Endothelial cell of umbilical vein (primary cell): ENCODE measurements around the gene SRPK2. TPM values are rescaled to one million over a fixed set of nuclear protein-coding genes. Genes with fewer than 3 reads are reported as not detected.

ENCODE experiments used
- BruUV-seq: library from RNA; stranded (reverse); fragments of 400-500 nt; replicated peaks from 2 replicates; lab custom pipeline; 2021; lab: Mats Ljungman, UMichigan
- CTCF ChIA-PET: fragments of 300-600, 350-600 bp; sonication (Branson Sonifier 250); formaldehyde crosslinking; loops from one replicate; lab custom pipeline; 2021; ENCODE audit warnings: antibody characterized with exemption, inconsistent platforms; lab: Charles Lee
- POLR2A ChIA-PET: fragments of 300-600, 350-600 bp; sonication (Branson Sonifier 250); formaldehyde crosslinking; loops from one replicate; lab custom pipeline; 2021; ENCODE audit warnings: antibody characterized with exemption, inconsistent platforms; lab: Charles Lee
- DNase-seq: peaks from one replicate; pipeline ENCODE4 v3.0.0-alpha.2; 2011; ENCODE audit warnings: low read depth, low spot score
- FAIRE-seq: peaks from 2 replicates; lab custom pipeline; 2011; peaks lifted over from hg19 to GRCh38; lab: Jason Lieb, UNC
- H2AFZ ChIP-seq: 2 replicates; pipeline ENCODE4 v1.6.0; 2012; ENCODE audit warnings: low read depth, low read length, control low read depth, inconsistent platforms
- H3K27ac ChIP-seq: 2 replicates; pipeline ENCODE4 v1.5.1; 2011; ENCODE audit warnings: low read depth, mild to moderate bottlenecking, control low read depth, low read length, moderate library complexity; ENCODE audit not compliant: insufficient read depth
- H3K27me3 ChIP-seq, 2 experiments: 2 replicates each; pipeline versions ENCODE4 v1.6.0 to v1.6.1; 2011; ENCODE audit warnings: low read length in 2 of 2, mixed read lengths in 1 of 2; ENCODE audit not compliant: control insufficient read depth in 2 of 2, insufficient read depth in 2 of 2
- H3K36me3 ChIP-seq, 2 experiments: 2 replicates in 1 of 2; 3 replicates in 1 of 2; pipeline ENCODE4 v1.5.1; 2011; ENCODE audit warnings: low read length in 2 of 2, mild to moderate bottlenecking in 1 of 2, moderate library complexity in 1 of 2; ENCODE audit not compliant: control insufficient read depth in 2 of 2, insufficient read depth in 2 of 2; ENCODE audit errors: extremely low read depth in 1 of 2
- H3K4me1 ChIP-seq: 3 replicates; pipeline ENCODE4 v1.5.1; 2011; ENCODE audit warnings: mild to moderate bottlenecking, low read length; ENCODE audit not compliant: control insufficient read depth, insufficient read depth; ENCODE audit errors: extremely low read depth
- H3K4me2 ChIP-seq: 2 replicates; pipeline ENCODE4 v1.6.1; 2011; ENCODE audit warnings: low read length, control low read depth, mixed read lengths; ENCODE audit not compliant: insufficient read depth
- H3K4me3 ChIP-seq, 3 experiments: fragments of 200-600 bp in 1 of 3; sonication (generic), shearing (Covaris generic) in 1 of 3; replicated peaks in 1 of 3; 2 replicates each; pipeline ENCODE4 v1.5.1; 2011 to 2016; ENCODE audit warnings: control low read depth in 3 of 3, low read length in 3 of 3, mild to moderate bottlenecking in 2 of 3, inconsistent platforms in 1 of 3, low read depth in 1 of 3, moderate library complexity in 1 of 3; ENCODE audit not compliant: insufficient read depth in 1 of 3
- H3K79me2 ChIP-seq: 2 replicates; pipeline ENCODE4 v1.6.0; 2012; ENCODE audit warnings: low read length, inconsistent platforms; ENCODE audit not compliant: control insufficient read depth, insufficient read depth
- H3K9ac ChIP-seq: replicated peaks from 2 replicates; pipeline ENCODE3; 2011; ENCODE audit warnings: low read length, control low read depth; ENCODE audit not compliant: insufficient read depth; ENCODE audit errors: extremely low read depth
- H3K9me1 ChIP-seq: replicated peaks from 3 replicates; pipeline ENCODE4 v1.6.0; 2011; ENCODE audit warnings: mild to moderate bottlenecking, low read length; ENCODE audit not compliant: control insufficient read depth, insufficient read depth; ENCODE audit errors: extremely low read depth
- H3K9me3 ChIP-seq: replicated peaks from 2 replicates; pipeline ENCODE4 v1.5.1; 2012; ENCODE audit warnings: low read length, inconsistent platforms; ENCODE audit not compliant: control insufficient read depth, insufficient read depth
- H4K20me1 ChIP-seq: replicated peaks from 2 replicates; pipeline ENCODE3; 2011; ENCODE audit warnings: mild to moderate bottlenecking, low read length; ENCODE audit not compliant: control insufficient read depth, insufficient read depth; ENCODE audit errors: extremely low read depth
- CTCF ChIP-seq, 2 donors: IDR thresholded peaks; 1 replicate in 1 of 2; 2 replicates in 1 of 2; pipeline ENCODE4 v1.5.1; 2011; ENCODE audit warnings: low read length in 2 of 2, mild to moderate bottlenecking in 2 of 2, moderate library complexity in 2 of 2, control low read depth in 1 of 2, inconsistent platforms in 1 of 2, low read depth in 1 of 2; ENCODE audit not compliant: insufficient read depth in 1 of 2; ENCODE audit errors: extremely low read depth in 1 of 2
- EZH2 ChIP-seq: IDR thresholded peaks from 2 replicates; pipeline ENCODE4 v1.6.1; 2012; ENCODE audit warnings: borderline replicate concordance, low read depth, mild to moderate bottlenecking, moderate library complexity, low read length, inconsistent platforms; ENCODE audit not compliant: severe bottlenecking
- FOS ChIP-seq: IDR thresholded peaks from 2 replicates; pipeline ENCODE4 v1.6.1; 2011; ENCODE audit warnings: mild to moderate bottlenecking, low read length, moderate library complexity, borderline replicate concordance; ENCODE audit not compliant: insufficient read depth
- GATA2 ChIP-seq: IDR thresholded peaks from 2 replicates; pipeline ENCODE4 v1.7.0; 2011; ENCODE audit warnings: low read depth, mild to moderate bottlenecking, moderate library complexity, mixed read lengths, low read length; ENCODE audit not compliant: insufficient read length, insufficient read depth
- JUN ChIP-seq: IDR thresholded peaks from 2 replicates; pipeline ENCODE4 v1.6.1; 2011; ENCODE audit warnings: borderline replicate concordance, low read depth; ENCODE audit not compliant: insufficient read length, insufficient read depth
- MAX ChIP-seq: IDR thresholded peaks from 2 replicates; pipeline ENCODE4 v1.6.1; 2011; ENCODE audit not compliant: insufficient read depth, insufficient read length
- MYC ChIP-seq: IDR thresholded peaks from one replicate; pipeline ENCODE4 v1.6.1; 2011; ENCODE audit warnings: mild to moderate bottlenecking, low read depth, low read length
- POLR2A ChIP-seq: IDR thresholded peaks from 2 replicates; pipeline ENCODE4 v1.6.1; 2012; ENCODE audit warnings: low read depth, mild to moderate bottlenecking, control low read depth, low read length
- POLR2AphosphoS5 ChIP-seq: IDR thresholded peaks from 2 replicates; pipeline ENCODE4 v1.6.1; 2012; ENCODE audit warnings: low read depth, mild to moderate bottlenecking, control low read depth, low read length, moderate library complexity; ENCODE audit not compliant: insufficient read depth
- dilution Hi-C: fragments of 300-500 bp; cut with MboI; formaldehyde crosslinking; loops from one replicate; pipeline ENCODE4 v1.15.0; 2019; ENCODE audit warnings: low sequenced_read_pairs; ENCODE audit not compliant: extremely low pct_ligation_motif_present
- intact Hi-C: fragments of 100-400 bp; cut with micrococcal nuclease; formaldehyde crosslinking; loops from one replicate; pipeline ENCODE4 v1.10.0; 2022
- polyA plus RNA-seq, 4 experiments: library from polyadenylated mRNA; depleted of rRNA in 3 of 4; stranded (reverse) in 3 of 4; unstranded in 1 of 4; fragments of >200 nt; gene quantifications; 2 replicates each; pipeline versions ENCODE4 v1.2.1 to v1.2.3, GENCODE V29; 2011 to 2012; ENCODE audit warnings: missing spikeins in 1 of 4
- total RNA-seq: library from RNA; stranded (reverse); gene quantifications from 2 replicates; pipeline ENCODE4 v1.2.3, GENCODE V29; 2021

Gene SRPK2
- total and polyA plus RNA-seq, 2 donors (not counting 3 experiments of a cell fraction or from before 2014, with no cell fraction given), result 13.4 to 55.2 TPM

DNA sequence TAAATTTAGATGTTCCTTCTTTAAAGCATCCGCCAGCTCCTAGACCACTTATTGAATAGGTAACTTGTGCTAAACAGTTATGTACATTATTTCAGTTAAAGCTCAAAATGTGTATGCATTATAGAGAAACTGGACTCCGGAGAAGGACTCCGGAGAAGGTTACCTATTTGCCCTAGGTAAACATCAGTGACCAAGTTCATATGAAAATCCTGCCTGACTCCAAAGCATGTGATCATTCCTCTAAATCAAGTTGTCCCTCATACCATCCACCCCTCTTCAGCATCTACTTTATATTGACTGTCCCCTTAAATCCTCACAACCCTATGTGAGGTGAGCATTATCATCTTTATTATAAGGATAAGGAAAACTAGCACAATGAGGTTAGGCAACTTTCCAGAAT is 147.5 kb downstream of the SRPK2 start:
- TF ChIP-seq JUN (no peak), CTCF (IDR thresholded peaks at IDR 0.05; ENCODE audit: extremely low read depth in 1 of 2, insufficient read depth in 1 of 2, low read depth in 1 of 2, low read length in 2 of 2) (no peak), POLR2A (no peak), MYC (no peak), EZH2 (no peak)
- no peak overlapping the region for H3K4me2 ChIP-seq
- no peak overlapping the region for H2AFZ ChIP-seq
- dilution Hi-C loops, result no loop called here
- no peak for DNase-seq
- CTCF ChIA-PET, result interaction anchor here (1.0 to 1.6 kb wide), 3 partner anchors 14 to 79 kb away, joined by 3 read pairs; no protein-coding TSS in a partner anchor
- peaks cover 55% of the 10 kb centered on the region for H3K79me2 ChIP-seq
- H3K27me3 ChIP-seq, result no peaks in the 10 kb centered on the region
- intact Hi-C loops, result no loop called here
- H4K20me1 ChIP-seq, result peaks cover 11% of the 10 kb centered on the region
- no peaks in the 10 kb centered on the region for H3K9me3 ChIP-seq
- BruUV-seq, result no TSS peak
- FAIRE-seq, result no peak
- POLR2A ChIA-PET, result no interaction called here
- no peak overlapping the region for H3K9ac ChIP-seq
- no peaks in the 10 kb centered on the region for H3K36me3 ChIP-seq
- no peak overlapping the region for H3K4me3 ChIP-seq
- H3K9me1 ChIP-seq, result no peaks in the 10 kb centered on the region
- peaks cover 4% of the 10 kb centered on the region for H3K4me1 ChIP-seq
- no peak overlapping the region for H3K27ac ChIP-seq

DNA sequence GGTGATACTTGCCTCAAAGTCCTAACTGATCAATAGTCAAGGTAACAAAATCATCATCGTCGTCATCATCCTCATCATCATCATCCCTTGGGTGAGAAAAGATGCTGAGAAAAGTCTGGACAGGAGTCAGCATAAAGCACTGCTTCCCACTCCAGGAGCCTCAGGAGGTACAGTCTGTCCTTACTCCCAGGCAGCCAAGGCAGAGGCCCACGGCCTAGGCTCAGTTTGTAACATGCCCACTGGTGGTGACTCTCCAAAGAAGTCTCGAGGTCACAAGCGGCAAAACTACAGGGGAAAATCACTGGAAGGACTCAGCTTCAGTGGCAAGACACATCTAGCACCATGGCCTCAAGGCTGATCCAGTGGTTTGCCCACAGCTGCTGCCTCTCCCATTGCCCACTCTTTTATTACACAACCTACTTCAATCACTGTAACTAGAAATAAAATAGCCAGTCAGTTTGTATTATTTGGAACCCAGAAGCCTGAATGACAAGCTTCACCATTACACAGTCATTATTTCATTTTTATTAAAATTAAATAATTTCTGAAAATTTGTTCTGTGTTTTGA is 150.4 kb downstream of the SRPK2 start:
- no peak for FAIRE-seq
- dilution Hi-C loops, result no loop called here

More for the DNA sequence above, 150.4 kb downstream of the SRPK2 start:
- ChIA-PET CTCF (no interaction called here), POLR2A (no interaction called here)
- Histone ChIP-seq H3K27me3 (no peaks in the 10 kb centered on the region), H3K4me2 (no peak overlapping the region), H3K4me3 (no peak overlapping the region), H3K36me3 (no peaks in the 10 kb centered on the region), H2AFZ (no peak overlapping the region), H3K9me3 (no peaks in the 10 kb centered on the region), H3K9ac (no peak overlapping the region), H3K4me1 (no peaks in the 10 kb centered on the region), H3K9me1 (no peaks in the 10 kb centered on the region), H3K27ac (no peak overlapping the region), H3K79me2 (peaks cover 53% of the 10 kb centered on the region), H4K20me1 (peaks cover 14% of the 10 kb centered on the region)
- BruUV-seq, result no TSS peak
- no peak for TF ChIP-seq EZH2
- TF ChIP-seq POLR2A, result no peak
- TF ChIP-seq POLR2AphosphoS5, result no peak
- TF ChIP-seq MAX, result no peak
- TF ChIP-seq JUN, result no peak
- TF ChIP-seq CTCF (IDR thresholded peaks at IDR 0.05; ENCODE audit: extremely low read depth in 1 of 2, insufficient read depth in 1 of 2, low read depth in 1 of 2, low read length in 2 of 2), result no peak
- no peak for TF ChIP-seq MYC
- no peak for TF ChIP-seq GATA2
- TF ChIP-seq FOS, result no peak
- DNase-seq, result no peak
- intact Hi-C loops, result no loop called here
